ENCODE results near the gene SLC1A2. TPM values are rescaled to one million over a fixed set of nuclear protein-coding genes. Genes with fewer than 3 reads are reported as not detected.

The SLC1A2 gene
- total RNA-seq, 1 donor from 2014 or later: 0.10 TPM

DNA sequence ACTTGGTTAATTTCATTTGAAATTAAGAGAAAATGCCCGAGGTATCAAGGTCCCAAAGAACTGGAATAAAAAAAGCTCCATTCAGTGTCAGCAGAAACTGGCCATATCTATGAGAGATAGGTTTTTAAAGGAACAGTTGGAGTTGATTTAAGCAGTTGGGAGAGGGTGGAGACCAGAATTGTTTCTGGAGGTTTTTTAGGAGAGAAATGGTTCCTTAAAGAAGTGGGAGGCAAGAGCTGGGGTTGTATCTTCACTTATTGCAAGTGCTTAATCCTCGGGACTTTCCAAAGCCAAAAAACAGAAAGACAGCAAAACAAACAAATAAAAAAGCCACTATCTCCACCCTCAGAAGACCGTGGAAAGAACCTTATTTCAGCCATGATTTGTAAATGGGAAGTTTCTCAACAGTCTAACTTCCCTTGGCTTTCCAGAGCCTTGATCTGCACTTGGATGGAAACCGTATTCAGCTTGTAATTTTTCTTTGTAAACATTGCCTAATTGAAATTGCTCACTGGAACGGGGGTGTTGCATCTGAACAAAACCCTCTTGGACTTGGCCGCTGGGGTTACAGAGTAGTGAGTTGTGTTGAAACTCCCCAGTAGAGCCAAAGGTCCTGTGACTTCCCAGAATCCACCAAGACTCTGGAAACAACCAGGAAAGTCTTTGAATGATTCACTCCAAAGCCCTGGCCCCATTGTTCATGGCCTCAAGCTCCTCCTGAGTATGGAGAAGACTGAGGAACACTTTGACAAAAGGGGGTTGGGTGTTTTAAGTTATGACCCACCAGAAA, 115.6 kb downstream of the SLC1A2 start:
- Mint-ChIP-seq H3K9me3 (ENCODE audit: low read depth) (no peaks in the 10 kb centered on the region), H3K4me3 (ENCODE audit: unreplicated experiment) (no peak overlapping the region), H3K27me3 (ENCODE audit: low read depth) (no peaks in the 10 kb centered on the region), H3K36me3 (ENCODE audit: low read depth) (peaks cover 3% of the 10 kb centered on the region), H3K4me1 (ENCODE audit: low read depth) (peaks cover 14% of the 10 kb centered on the region), H3K27ac (ENCODE audit: unreplicated experiment) (no peak overlapping the region)
- DNase-seq (ENCODE audit: low spot score): no peak
- TF ChIP-seq, protein P1, sequence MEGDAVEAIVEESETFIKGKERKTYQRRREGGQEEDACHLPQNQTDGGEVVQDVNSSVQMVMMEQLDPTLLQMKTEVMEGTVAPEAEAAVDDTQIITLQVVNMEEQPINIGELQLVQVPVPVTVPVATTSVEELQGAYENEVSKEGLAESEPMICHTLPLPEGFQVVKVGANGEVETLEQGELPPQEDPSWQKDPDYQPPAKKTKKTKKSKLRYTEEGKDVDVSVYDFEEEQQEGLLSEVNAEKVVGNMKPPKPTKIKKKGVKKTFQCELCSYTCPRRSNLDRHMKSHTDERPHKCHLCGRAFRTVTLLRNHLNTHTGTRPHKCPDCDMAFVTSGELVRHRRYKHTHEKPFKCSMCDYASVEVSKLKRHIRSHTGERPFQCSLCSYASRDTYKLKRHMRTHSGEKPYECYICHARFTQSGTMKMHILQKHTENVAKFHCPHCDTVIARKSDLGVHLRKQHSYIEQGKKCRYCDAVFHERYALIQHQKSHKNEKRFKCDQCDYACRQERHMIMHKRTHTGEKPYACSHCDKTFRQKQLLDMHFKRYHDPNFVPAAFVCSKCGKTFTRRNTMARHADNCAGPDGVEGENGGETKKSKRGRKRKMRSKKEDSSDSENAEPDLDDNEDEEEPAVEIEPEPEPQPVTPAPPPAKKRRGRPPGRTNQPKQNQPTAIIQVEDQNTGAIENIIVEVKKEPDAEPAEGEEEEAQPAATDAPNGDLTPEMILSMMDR (IDR thresholded peaks at IDR 0.05): no peak

GRCh38 chr11:35302398-35302797, 117.0 kb downstream of the SLC1A2 start:
- TF ChIP-seq, protein P1 (IDR thresholded peaks at IDR 0.05): no peak
- H3K27me3 Mint-ChIP-seq (ENCODE audit: low read depth): no peaks in the 10 kb centered on the region
- H3K4me1 Mint-ChIP-seq (ENCODE audit: low read depth): peaks cover 14% of the 10 kb centered on the region
- peaks cover 3% of the 10 kb centered on the region for H3K36me3 Mint-ChIP-seq (ENCODE audit: low read depth)
- no peak for DNase-seq (ENCODE audit: low spot score)
- no peak overlapping the region for H3K27ac Mint-ChIP-seq (ENCODE audit: unreplicated experiment)
- no peaks in the 10 kb centered on the region for H3K9me3 Mint-ChIP-seq (ENCODE audit: low read depth)
- no peak overlapping the region for H3K4me3 Mint-ChIP-seq (ENCODE audit: unreplicated experiment)

DNA sequence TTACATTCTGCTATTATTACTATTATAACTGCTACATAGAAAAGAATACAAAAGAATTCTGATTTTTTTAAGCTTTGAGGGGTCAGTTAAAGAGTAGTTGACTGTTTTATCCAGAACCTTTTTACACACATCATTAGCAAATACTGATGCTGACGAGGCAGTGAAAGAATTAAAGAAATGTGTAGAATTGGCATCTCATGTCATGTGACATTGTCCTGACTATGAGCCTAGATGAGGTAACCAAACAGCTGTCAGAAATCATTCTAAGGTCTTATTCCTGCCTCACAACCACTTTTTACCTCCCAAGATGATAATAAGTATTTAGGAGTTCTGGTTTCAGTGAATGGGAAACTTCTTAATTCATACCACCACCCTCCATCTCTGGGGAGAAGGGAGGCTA, 121.0 kb downstream of the SLC1A2 start:
- Mint-ChIP-seq H3K4me1 (ENCODE audit: low read depth) (peaks cover 2% of the 10 kb centered on the region), H3K4me3 (ENCODE audit: unreplicated experiment) (no peak overlapping the region), H3K27me3 (ENCODE audit: low read depth) (no peaks in the 10 kb centered on the region), H3K36me3 (ENCODE audit: low read depth) (no peaks in the 10 kb centered on the region), H3K27ac (ENCODE audit: unreplicated experiment) (no peak overlapping the region), H3K9me3 (ENCODE audit: low read depth) (no peaks in the 10 kb centered on the region)
- TF ChIP-seq, protein P1 (IDR thresholded peaks at IDR 0.05): no peak
- DNase-seq (ENCODE audit: low spot score): no peak

DNA sequence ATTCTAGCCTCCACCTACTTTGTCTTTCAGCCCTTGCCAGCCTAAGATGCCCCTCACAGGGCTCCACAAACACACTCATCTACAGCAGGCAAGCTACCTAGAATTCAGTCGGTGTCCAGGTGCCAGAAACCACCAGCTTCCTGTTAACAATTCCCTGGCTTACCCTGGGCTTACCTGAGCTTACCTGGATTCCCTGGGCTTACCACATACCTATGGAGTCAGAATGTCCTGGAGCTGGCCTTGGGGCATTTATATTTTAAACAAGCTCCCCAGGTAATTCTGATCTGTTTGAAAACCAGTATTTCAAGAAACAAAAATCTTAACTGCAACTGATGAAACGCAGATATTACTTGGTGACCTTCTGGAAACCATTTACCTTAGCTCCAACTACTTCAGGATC, 123.6 kb downstream of the SLC1A2 start:
- Mint-ChIP-seq H3K4me1 (ENCODE audit: low read depth) (peaks cover 8% of the 10 kb centered on the region), H3K36me3 (ENCODE audit: low read depth) (no peaks in the 10 kb centered on the region), H3K27me3 (ENCODE audit: low read depth) (no peaks in the 10 kb centered on the region), H3K4me3 (ENCODE audit: unreplicated experiment) (no peak overlapping the region), H3K9me3 (ENCODE audit: low read depth) (no peaks in the 10 kb centered on the region), H3K27ac (ENCODE audit: unreplicated experiment) (no peak overlapping the region)
- DNase-seq (ENCODE audit: low spot score): no peak
- TF ChIP-seq, protein P1 (IDR thresholded peaks at IDR 0.05): no peak

- no peaks in the 10 kb centered on the region for H3K36me3 Mint-ChIP-seq (ENCODE audit: low read depth)
- peaks cover 23% of the 10 kb centered on the region for H3K4me1 Mint-ChIP-seq (ENCODE audit: low read depth)
- H3K27ac Mint-ChIP-seq (ENCODE audit: unreplicated experiment): no peak overlapping the region
- H3K4me3 Mint-ChIP-seq (ENCODE audit: unreplicated experiment): no peak overlapping the region
- no peaks in the 10 kb centered on the region for H3K27me3 Mint-ChIP-seq (ENCODE audit: low read depth)
- no peak for DNase-seq (ENCODE audit: low spot score)
- H3K9me3 Mint-ChIP-seq (ENCODE audit: low read depth): no peaks in the 10 kb centered on the region
- TF ChIP-seq, protein P1 (IDR thresholded peaks at IDR 0.05): no peak
Measured at GRCh38 chr11:35293699-35294098, 125.7 kb downstream of the SLC1A2 start.

Measured in chondrocyte (in vitro differentiated cells).